SW480 (cell line): Measurements from ENCODE around the gene SLC30A2.

Experiments
- DNase-seq: peaks from one replicate; pipeline ENCODE4 v3.0.0-alpha.2; 2016; ENCODE audit warnings: low spot score

SLC30A2 gene

DNA sequence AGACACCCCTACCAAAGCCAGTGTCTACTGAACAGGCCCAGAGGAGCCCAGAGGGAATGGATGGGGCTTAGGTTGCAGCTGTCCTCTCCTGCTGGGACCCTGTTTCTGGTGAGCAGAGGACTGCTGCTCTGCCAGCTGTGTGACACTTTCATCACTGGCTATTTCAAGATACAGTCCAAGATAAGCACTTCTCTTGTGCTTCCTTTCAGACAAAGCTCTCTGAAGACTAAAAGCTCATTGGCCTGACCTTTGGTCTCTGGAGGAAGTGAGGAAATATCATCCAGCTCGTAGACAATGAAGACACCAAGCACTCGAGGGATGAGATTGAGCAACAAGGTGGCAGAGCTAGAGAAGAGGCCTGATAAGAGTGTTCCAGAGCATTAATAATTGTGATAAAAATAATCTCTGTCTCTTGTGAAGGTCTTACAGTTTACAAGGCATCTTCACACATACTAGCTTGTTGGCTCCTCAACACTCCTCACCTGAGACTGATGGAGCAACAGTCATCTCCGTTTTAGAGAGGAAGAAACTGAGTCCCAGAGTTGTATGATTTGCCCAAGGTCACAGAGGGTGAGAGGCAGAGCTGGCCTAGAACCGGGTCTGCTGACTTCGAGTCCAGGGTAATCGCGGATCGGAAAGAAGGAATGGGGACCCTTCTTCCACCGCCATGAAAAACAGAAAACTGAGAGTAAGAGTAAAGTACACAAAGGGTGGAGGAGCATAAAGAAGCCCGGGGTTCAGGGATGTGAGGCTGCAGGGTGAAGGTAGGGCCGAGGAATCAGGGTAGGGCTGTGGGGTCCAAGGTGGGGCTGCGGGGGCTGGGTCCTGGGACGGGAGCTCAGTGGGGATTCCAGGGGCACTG is 48.7 kb downstream of the SLC30A2 start:
- no peak for DNase-seq

DNA sequence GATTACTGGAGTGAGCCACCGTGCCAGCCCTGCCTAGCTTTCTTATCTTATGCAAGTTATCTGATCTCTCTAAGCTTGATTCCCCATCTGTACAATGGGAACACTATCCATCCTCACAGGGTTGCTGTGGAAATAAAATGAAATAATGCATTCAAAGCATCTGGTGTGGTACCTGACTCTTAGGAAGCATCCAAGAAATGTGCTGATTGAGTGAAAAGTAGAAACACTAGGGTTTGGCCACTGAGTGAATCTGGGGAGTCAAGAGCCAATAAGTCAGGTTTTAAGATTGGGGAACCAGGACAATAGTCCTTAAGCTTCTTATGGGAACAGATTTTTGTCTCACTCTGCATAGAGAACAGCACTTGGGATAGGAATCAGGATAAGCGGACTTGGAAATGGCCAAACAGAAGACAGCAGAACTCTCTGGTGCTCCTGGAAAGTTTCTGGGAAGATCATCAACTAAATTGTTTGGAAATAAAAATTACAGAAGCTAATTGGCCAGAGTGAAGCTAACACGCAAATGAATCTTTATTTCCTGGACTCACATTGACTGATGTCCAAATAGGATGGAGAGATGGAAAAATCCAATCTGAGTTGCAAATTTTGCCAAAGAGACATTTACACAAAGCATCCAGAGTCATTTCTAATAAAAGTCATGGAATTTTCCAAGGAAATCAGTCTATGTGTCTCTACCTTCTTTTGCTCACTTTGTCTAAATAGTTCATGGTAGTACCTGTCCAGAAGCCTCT is 51.3 kb downstream of the SLC30A2 start:
- no peak for DNase-seq

DNA sequence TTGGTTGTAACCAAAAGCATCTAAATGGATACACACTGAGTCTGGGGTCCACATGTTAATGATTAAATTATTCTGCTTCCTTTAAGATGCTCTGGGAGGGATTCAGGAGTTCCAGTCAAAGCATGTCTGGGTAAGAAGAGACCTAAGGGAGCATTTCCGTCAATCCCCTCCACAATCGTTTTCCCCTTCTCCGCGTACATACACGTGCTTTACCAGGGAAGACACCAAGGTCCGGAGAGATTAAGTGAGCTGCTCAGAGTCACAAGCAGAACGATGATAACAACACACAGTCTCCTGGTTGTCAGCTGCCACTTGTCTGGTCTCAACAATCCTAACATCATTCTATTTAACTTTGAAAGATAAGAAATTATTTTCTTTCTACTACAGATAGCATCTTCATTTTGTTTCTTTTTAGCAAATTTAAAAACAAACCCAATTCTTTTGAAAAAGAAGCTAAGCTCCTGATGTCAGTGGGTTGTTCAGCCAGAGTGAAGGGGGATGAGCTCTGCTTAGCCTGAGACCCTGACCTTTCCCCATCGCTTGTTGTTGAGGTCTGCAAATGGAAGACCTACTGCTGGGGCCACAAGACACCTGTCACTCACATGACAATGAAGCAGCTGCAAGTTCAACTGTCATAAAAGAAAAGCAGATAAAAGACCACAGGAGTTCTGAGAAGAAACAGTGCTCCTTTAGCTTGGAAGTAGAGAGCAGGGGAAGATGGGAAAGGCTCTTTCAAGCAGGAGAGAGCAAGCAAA is 52.5 kb downstream of the SLC30A2 start:
- DNase-seq = no peak

DNA sequence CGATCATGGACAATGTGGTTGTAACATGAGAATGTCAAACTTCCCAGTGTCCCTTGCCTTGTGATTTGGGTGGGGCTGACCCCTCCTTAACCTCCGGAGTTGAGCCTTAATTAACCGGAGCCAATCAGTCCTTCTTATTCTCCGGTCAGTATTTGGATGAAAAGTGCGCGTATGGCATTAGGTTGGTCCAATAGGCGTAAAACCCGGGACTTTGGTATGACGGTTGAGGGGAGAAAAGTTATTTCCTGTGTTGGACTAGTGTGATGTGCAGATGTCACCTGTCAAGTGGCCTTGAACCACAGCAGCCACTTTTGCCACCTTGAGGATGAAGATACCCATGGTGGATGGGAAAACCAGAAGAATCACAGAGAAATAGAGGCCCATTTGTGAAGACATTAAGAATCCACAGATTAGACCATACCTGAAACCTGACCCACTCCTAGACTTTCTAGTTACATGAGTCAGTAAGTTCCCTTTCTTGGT is 53.2 kb downstream of the SLC30A2 start:
- no peak for DNase-seq

DNA sequence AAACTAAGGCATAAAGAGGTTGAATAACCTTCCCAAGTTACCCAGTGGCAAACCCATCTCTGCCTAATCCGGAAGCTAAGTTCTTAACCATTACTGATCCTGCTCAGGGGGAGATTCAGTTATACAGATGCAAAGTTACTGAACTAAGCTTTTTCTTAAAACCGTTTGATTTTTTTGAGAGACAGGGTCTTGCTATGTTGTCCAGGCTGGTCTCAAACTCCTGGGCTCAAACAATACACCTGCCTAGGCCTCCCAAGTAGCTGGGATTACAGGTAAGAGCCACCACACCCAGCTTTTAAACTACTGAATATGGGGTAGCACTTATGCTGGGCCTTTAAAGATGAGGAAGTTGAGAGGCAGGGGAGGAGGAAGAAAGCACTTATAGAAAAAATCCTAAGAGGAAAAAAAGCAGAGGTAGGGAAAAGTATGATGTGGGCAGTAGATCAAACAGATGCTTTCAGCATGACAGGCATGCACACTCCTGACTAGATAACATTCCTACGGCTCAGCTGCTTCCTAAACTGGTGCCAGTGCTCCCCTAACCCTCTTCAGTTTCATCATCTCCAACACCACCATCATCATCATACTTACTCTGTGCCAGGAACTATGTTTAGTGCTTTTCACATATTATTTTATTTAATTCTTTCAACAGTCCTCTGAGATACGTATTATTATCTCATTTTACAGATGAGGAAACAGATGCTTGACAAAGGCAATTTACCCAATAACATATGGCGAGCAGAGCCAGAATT is 53.8 kb downstream of the SLC30A2 start:
- peak; percentile 65 for DNase-seq

DNA sequence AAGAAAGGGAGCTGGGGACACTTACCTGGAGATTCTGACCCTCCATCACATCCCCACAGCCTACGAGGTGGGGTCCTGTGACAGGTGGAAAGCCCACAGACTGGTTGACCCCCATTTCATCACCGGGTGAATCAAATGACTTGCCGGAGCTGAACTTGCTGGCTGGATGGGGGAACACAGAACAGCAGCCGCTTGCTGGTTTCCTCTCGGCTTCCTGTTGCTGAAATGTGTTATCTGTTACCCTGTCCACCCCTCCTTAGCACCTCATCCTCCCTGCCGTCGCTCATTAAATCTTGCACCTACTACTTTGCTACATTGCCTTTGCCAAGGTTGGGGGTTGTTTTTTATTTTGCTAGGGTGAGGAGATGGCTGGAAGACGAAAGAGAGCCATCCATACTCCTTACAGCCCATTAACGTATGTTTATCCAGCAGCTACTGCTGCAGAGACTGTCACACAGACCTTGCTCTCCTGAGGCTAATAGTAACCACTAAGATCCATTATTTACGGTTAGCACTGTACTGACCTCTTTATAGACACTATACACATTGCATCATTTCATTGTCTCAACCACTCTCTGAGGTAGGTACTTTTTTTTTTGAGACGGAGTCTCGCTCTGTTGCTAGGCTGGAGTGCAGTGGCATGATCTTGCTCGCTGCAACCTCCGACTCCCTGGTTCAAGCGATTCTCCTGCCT is 55.1 kb downstream of the SLC30A2 start:
- DNase-seq = no peak

DNA sequence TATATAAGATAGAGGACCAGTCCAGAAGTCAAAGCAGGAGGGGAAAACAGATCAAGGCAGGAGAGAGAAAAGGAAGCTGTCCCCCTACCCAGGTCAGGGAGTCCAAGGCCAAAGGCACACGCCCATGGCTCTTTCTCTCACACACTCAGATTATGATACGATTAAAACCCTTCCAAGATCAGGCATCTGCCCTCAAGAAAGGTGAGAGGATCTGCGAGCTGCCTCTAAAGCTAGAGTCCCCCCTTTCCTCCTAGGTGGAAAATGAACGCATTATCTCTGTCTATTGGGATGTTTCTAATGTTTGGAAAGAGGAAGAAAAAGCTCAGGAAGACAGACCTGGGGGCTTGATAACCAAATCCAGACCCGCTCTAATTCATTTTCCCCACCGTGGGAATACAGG is 55.7 kb downstream of the SLC30A2 start:
- no peak for DNase-seq

DNA sequence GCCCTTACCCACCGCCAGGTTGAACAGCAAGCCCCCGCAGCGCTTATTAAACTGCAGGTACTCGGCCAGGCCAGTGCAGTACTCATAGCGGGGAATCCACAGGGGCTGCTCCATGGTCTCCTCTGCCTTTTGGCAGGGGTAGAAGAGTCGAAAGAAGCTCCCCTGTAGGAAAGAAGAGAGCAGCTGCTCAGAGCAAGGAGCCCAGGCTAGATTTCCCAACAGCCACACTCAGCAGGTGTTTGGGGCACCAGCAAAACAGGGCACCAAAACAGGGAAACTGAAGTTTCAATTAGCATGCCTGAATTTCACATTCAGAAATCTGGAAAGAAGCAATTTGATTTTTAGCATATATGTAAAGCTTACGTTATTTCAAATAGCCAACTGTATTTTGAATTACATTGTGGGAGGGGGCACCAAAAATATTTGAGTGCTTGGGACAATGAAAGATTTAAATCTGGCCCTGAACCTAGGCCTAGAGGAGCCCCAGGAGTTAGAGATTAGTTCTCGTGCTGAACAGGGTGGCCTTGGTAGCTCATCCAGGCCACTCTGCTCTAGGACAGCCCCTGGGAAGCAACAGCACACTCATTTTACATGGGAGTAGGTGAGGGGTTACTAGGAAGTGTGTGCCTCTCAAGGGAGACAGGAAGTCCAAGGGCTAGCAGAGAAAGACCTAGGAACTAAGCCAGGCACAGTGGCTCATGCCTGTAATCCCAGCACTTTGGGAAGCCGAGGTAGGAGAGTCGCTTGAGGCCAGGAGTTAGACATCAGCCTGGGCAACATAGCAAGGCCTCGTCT is 56.3 kb downstream of the SLC30A2 start:
- no peak for DNase-seq

DNA sequence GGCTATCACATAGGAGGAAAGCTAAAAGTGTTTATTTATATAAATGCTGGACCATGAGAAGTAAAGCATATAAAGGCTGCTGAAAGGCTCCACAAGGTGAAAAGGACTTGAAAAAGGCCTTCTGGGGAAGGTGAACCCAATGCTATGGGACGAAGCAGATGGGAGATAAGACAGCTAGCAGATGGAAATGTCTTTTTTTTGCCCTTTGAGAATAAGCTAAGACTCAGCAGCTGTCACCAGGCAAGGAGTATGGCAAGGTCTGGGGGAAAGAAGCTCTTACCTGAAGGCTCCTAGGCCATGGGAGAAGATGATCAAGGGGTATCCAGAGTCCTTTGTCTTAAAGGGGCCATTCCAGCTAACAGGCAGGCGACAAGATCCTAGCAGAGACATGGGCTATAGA is 58.0 kb downstream of the SLC30A2 start:
- no peak for DNase-seq
